GM12875 (cell line): ENCODE measurements around the gene KLHL7.

Source experiments
- H3K4me3 ChIP-seq: one replicate; pipeline ENCODE4 v1.5.1; 2011; ENCODE audit warnings: low read depth, low read length, control low read depth
- CTCF ChIP-seq: IDR thresholded peaks from 2 replicates; pipeline ENCODE4 v1.5.1; 2011; ENCODE audit warnings: low read depth, mild to moderate bottlenecking, control low read depth, inconsistent platforms, low read length, moderate library complexity, borderline replicate concordance; ENCODE audit not compliant: insufficient read depth

The KLHL7 gene

GRCh38 chr7:23106823-23107663 is 1.5 kb downstream of the KLHL7 start:
- no peak for TF ChIP-seq CTCF
- H3K4me3 ChIP-seq: peak overlapping the region; percentile 83

- TF ChIP-seq CTCF: no peak
- no peak overlapping the region for H3K4me3 ChIP-seq
These were observed 2.2 kb downstream of the KLHL7 start for GRCh38 chr7:23107781-23108180.

- H3K4me3 ChIP-seq: no peak overlapping the region
- no peak for TF ChIP-seq CTCF
These were observed 3.4 kb downstream of the KLHL7 start for GRCh38 chr7:23108995-23109394.

- no peak for TF ChIP-seq CTCF
- H3K4me3 ChIP-seq: no peak overlapping the region
These were observed 3.9 kb downstream of the KLHL7 start for GRCh38 chr7:23109470-23109869.

GRCh38 chr7:23114896-23115295 is 9.3 kb downstream of the KLHL7 start:
- no peak overlapping the region for H3K4me3 ChIP-seq

GRCh38 chr7:23115991-23116390 is 10.4 kb downstream of the KLHL7 start:
- no peak for TF ChIP-seq CTCF
- H3K4me3 ChIP-seq: no peak overlapping the region

More at GRCh38 chr7:23114896-23115295, 9.3 kb downstream of the KLHL7 start:
- TF ChIP-seq CTCF: no peak

GRCh38 chr7:23117841-23118240 is 12.3 kb downstream of the KLHL7 start:
- no peak for TF ChIP-seq CTCF
- no peak overlapping the region for H3K4me3 ChIP-seq
